AG04450 (cell line): Measurements from ENCODE around the gene VILL. TPM values are rescaled to one million over a fixed set of nuclear protein-coding genes. Genes with fewer than 3 reads are reported as not detected.
A peak's percentile ranks its signal among the peaks of the same experiment; 100 is the strongest.

Experiments
- CTCF ChIA-PET: fragments of 300-600, 350-600 bp; formaldehyde crosslinking; extraction: SDS; loops from one replicate; lab custom pipeline; 2022; ENCODE audit warnings: antibody characterized with exemption, inconsistent platforms; lab: Charles Lee
- POLR2A ChIA-PET: fragments of 350-600 bp; formaldehyde crosslinking; extraction: SDS; loops from one replicate; lab custom pipeline; 2021; ENCODE audit warnings: antibody characterized with exemption, inconsistent platforms; lab: Yijun Ruan, JAX
- DNase-seq: peaks from one replicate; pipeline ENCODE4 v3.0.0-alpha.2; 2011; ENCODE audit warnings: low read depth, low spot score
- H3K27ac ChIP-seq: one replicate; pipeline ENCODE4 v1.5.1; 2012; ENCODE audit warnings: low read depth, low read length, control low read depth
- H3K27me3 ChIP-seq: one replicate; pipeline ENCODE4 v1.6.0; 2012; ENCODE audit warnings: low read length; ENCODE audit not compliant: control insufficient read depth, insufficient read depth
- H3K4me3 ChIP-seq: 2 replicates; pipeline ENCODE4 v1.5.1; 2011; ENCODE audit warnings: mild to moderate bottlenecking, low read depth, low read length, control low read depth
- H3K9me3 ChIP-seq: 2 replicates; pipeline ENCODE4 v1.5.1; 2012; ENCODE audit warnings: low read length; ENCODE audit not compliant: control insufficient read depth, insufficient read depth
- polyA plus RNA-seq: library from polyadenylated mRNA; depleted of rRNA; stranded (reverse); fragments of >200 nt; gene quantifications from 2 replicates; pipeline ENCODE4 v1.2.3, GENCODE V29; 2011
- TF ChIP-seq, protein P1 (sequence below): IDR thresholded peaks from 2 replicates; pipeline ENCODE4 v1.5.1; 2011; ENCODE audit warnings: low read depth, low read length, control low read depth, inconsistent platforms

VILL gene
- polyA plus RNA-seq, 1 experiment: 2.6 TPM

GRCh38 chr3:37967260-37967881 is 23.2 kb upstream of the VILL start:
- H3K27me3 ChIP-seq: no peaks in the 10 kb centered on the region
- no peak overlapping the region for H3K27ac ChIP-seq
- H3K9me3 ChIP-seq: no peaks in the 10 kb centered on the region
- TF ChIP-seq, protein P1, sequence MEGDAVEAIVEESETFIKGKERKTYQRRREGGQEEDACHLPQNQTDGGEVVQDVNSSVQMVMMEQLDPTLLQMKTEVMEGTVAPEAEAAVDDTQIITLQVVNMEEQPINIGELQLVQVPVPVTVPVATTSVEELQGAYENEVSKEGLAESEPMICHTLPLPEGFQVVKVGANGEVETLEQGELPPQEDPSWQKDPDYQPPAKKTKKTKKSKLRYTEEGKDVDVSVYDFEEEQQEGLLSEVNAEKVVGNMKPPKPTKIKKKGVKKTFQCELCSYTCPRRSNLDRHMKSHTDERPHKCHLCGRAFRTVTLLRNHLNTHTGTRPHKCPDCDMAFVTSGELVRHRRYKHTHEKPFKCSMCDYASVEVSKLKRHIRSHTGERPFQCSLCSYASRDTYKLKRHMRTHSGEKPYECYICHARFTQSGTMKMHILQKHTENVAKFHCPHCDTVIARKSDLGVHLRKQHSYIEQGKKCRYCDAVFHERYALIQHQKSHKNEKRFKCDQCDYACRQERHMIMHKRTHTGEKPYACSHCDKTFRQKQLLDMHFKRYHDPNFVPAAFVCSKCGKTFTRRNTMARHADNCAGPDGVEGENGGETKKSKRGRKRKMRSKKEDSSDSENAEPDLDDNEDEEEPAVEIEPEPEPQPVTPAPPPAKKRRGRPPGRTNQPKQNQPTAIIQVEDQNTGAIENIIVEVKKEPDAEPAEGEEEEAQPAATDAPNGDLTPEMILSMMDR: peak; percentile 92
- DNase-seq: peak; percentile 46
- ChIA-PET CTCF (interaction anchor here (0.6 to 10.9 kb wide), 34 partner anchors 8 to 974 kb away, joined by 3 to 241 read pairs (median 6); partner anchors contain the start of gene MLH1), POLR2A (interaction anchor here (0.9 to 1.4 kb wide), 4 partner anchors 13 to 112 kb away, joined by 3 to 6 read pairs (median 3); no protein-coding TSS in a partner anchor)
- H3K4me3 ChIP-seq: no peak overlapping the region

DNA sequence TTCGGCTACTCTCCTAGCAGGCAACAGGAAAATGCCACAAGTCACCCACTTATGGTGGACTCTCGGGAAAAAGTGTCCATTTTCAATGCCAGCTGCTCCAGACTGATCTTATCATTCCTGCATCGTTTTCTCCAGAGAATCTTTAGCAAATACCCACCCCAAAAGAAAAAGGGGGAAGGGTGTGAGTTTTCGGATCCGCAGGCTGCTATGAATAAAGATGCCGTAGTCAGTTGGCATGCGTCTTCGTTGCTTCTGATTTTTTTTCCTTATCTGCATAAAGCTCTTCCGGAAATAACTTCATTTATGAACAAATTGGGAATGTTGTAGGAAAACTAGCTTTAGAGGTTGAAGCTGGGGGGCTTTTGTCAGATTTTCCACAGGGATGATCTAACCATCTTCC is 22.4 kb upstream of the VILL start:
- H3K27me3 ChIP-seq: no peaks in the 10 kb centered on the region
- TF ChIP-seq, protein P1: no peak
- ChIA-PET CTCF (interaction anchor here (0.6 to 10.9 kb wide), 23 partner anchors 9 to 975 kb away, joined by 3 to 241 read pairs (median 6); partner anchors contain the start of gene MLH1), POLR2A (interaction anchor here (0.9 kb wide), 1 partner anchor 14 kb away, joined by 3 read pairs; no protein-coding TSS in a partner anchor)
- no peak overlapping the region for H3K4me3 ChIP-seq
- H3K27ac ChIP-seq: no peak overlapping the region
- no peaks in the 10 kb centered on the region for H3K9me3 ChIP-seq
- no peak for DNase-seq

DNA sequence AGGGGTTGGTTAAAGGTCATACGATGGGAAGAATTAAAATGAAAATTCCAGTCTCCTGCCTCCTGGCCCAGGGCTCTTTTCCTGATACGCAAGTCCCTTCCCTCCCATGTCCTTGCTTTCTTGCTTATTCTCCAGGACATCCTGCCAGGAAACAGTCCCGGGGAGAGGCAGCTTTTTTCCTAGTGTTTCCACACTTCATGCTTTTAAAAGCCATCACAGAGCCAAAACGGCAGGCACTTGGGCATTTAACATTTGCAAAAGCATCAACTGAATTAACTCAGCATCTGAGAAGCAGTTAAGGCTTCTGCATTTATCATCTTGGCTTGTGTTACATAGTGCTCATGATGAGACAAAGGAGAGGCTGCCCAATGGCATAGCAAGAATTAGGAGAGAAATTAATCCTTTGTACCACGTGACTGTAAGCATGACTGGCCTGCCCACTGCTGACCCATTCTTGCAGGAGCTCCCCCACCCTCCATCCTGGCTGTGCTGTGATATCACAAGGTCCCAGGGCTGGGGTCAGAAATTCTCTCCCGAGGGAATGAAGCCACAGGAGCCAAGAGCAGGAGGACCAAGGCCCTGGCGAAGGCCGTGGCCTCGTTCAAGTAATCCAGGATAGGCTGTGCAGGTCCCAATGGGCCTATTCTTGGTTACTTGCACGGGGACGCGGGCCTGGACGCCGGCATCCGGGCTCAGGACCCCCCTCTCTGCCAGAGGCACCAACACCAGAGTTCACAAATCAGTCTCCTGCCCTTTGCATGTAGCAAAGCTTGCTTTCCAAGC is 21.6 kb upstream of the VILL start:
- TF ChIP-seq, protein P1: no peak
- Histone ChIP-seq H3K9me3 (no peaks in the 10 kb centered on the region), H3K27me3 (no peaks in the 10 kb centered on the region), H3K27ac (no peak overlapping the region), H3K4me3 (no peak overlapping the region)
- ChIA-PET POLR2A (interaction anchor here (0.6 kb wide), 1 partner anchor 160 kb away, joined by 9 read pairs; no protein-coding TSS in a partner anchor), CTCF (interaction anchor here (0.8 to 10.9 kb wide), 9 partner anchors 12 to 143 kb away, joined by 3 to 241 read pairs (median 7); no protein-coding TSS in a partner anchor)
- no peak for DNase-seq

GRCh38 chr3:37969596-37970100 is 20.9 kb upstream of the VILL start:
- POLR2A ChIA-PET: interaction anchor here (0.6 kb wide), 1 partner anchor 160 kb away, joined by 9 read pairs; no protein-coding TSS in a partner anchor
- no peak overlapping the region for H3K27ac ChIP-seq
- no peak overlapping the region for H3K4me3 ChIP-seq
- no peaks in the 10 kb centered on the region for H3K9me3 ChIP-seq
- no peak for DNase-seq
- no peaks in the 10 kb centered on the region for H3K27me3 ChIP-seq
- TF ChIP-seq, protein P1: no peak
- CTCF ChIA-PET: interaction anchor here (0.8 to 10.9 kb wide), 3 partner anchors 9 to 114 kb away, joined by 3 to 241 read pairs (median 5); no protein-coding TSS in a partner anchor
